Activated CD8-positive, alpha-beta T cell treated with anti-CD3 and anti-CD28 coated beads for 36 hours (primary cell): ENCODE measurements around the gene ATP6V0D1. TPM values are rescaled to one million over a fixed set of nuclear protein-coding genes. Genes with fewer than 3 reads are reported as not detected.

Source experiments
- ATAC-seq: fragments of 200-7000 bp; cut with Tn5 transposase; one replicate; pipeline ENCODE4 v1.10.0; 2021; ENCODE audit warnings: mild to moderate bottlenecking, moderate library complexity
- CTCF ChIA-PET: fragments of 350-600 bp; sonication (Branson Sonifier 250); formaldehyde crosslinking; loops from one replicate; lab custom pipeline; 2021; ENCODE audit warnings: antibody characterized with exemption; lab: Charles Lee
- POLR2A ChIA-PET: fragments of 350-600 bp; sonication (Branson Sonifier 250); formaldehyde crosslinking; loops from one replicate; lab custom pipeline; 2021; ENCODE audit warnings: antibody characterized with exemption; lab: Charles Lee
- DNase-seq: peaks from one replicate; pipeline ENCODE4 v3.0.0-alpha.2; 2020
- H3K27ac Mint-ChIP-seq: one replicate; pipeline ENCODE4 v1.8.0; 2021; ENCODE audit warnings: mild to moderate bottlenecking, mixed read lengths
- H3K27me3 Mint-ChIP-seq: one replicate; pipeline ENCODE4 v1.8.0; 2021; ENCODE audit warnings: mixed read lengths
- H3K36me3 Mint-ChIP-seq: one replicate; pipeline ENCODE4 v1.8.0; 2021; ENCODE audit warnings: low read depth, mixed read lengths
- H3K4me1 Mint-ChIP-seq: one replicate; pipeline ENCODE4 v1.8.0; 2021; ENCODE audit warnings: low read depth, mixed read lengths
- H3K4me3 Mint-ChIP-seq: one replicate; pipeline ENCODE4 v1.8.0; 2021; ENCODE audit warnings: mild to moderate bottlenecking, moderate library complexity, mixed read lengths
- H3K9me3 Mint-ChIP-seq: one replicate; pipeline ENCODE4 v1.8.0; 2021; ENCODE audit warnings: mixed read lengths
- intact Hi-C: fragments of 100-400 bp; cut with micrococcal nuclease; formaldehyde crosslinking; loops from one replicate; pipeline ENCODE4 v1.10.0; 2022
- total RNA-seq, 2 experiments: library from RNA; stranded (reverse); gene quantifications; one replicate each; pipeline ENCODE4 v1.2.3, GENCODE V29; 2021
- TF ChIP-seq, protein P1 (sequence below): fragments of 200-600 bp; IDR thresholded peaks from one replicate; pipeline ENCODE4 v1.8.0; 2022; ENCODE audit warnings: antibody characterized with exemption, mild to moderate bottlenecking

ATP6V0D1 gene
- total RNA-seq, 2 experiments from 2014 or later, result 17.5 to 18.2 TPM

DNA sequence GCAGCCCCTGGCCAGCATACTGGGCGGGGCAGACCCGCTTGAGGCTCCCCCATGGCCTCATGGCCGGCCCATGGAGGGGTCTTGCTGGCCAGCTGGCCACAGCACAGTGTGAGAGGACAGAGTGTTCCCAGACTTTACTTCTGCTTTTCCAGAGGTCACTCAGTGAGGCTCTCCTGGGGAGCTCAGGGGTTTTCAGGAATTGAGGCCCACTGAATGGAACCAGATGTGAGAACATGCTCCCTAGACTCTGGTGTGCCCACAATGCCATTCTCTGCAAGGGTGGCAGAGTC, 21.2 kb downstream of the ATP6V0D1 start:
- ChIA-PET CTCF (interaction anchor here (1.1 to 1.4 kb wide), 2 partner anchors 9 to 32 kb away, joined by 3 read pairs; no protein-coding TSS in a partner anchor), POLR2A (no interaction called here)
- H3K36me3 Mint-ChIP-seq, result no peaks in the 10 kb centered on the region
- intact Hi-C loops, result no loop called here
- ATAC-seq (no peak), DNase-seq (no peak)
- H3K9me3 Mint-ChIP-seq, result no peaks in the 10 kb centered on the region
- no peaks in the 10 kb centered on the region for H3K27me3 Mint-ChIP-seq
- H3K27ac Mint-ChIP-seq, result no peak overlapping the region
- TF ChIP-seq, protein P1, sequence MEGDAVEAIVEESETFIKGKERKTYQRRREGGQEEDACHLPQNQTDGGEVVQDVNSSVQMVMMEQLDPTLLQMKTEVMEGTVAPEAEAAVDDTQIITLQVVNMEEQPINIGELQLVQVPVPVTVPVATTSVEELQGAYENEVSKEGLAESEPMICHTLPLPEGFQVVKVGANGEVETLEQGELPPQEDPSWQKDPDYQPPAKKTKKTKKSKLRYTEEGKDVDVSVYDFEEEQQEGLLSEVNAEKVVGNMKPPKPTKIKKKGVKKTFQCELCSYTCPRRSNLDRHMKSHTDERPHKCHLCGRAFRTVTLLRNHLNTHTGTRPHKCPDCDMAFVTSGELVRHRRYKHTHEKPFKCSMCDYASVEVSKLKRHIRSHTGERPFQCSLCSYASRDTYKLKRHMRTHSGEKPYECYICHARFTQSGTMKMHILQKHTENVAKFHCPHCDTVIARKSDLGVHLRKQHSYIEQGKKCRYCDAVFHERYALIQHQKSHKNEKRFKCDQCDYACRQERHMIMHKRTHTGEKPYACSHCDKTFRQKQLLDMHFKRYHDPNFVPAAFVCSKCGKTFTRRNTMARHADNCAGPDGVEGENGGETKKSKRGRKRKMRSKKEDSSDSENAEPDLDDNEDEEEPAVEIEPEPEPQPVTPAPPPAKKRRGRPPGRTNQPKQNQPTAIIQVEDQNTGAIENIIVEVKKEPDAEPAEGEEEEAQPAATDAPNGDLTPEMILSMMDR, result no peak
- no peak overlapping the region for H3K4me3 Mint-ChIP-seq
- H3K4me1 Mint-ChIP-seq, result peaks cover 10% of the 10 kb centered on the region

DNA sequence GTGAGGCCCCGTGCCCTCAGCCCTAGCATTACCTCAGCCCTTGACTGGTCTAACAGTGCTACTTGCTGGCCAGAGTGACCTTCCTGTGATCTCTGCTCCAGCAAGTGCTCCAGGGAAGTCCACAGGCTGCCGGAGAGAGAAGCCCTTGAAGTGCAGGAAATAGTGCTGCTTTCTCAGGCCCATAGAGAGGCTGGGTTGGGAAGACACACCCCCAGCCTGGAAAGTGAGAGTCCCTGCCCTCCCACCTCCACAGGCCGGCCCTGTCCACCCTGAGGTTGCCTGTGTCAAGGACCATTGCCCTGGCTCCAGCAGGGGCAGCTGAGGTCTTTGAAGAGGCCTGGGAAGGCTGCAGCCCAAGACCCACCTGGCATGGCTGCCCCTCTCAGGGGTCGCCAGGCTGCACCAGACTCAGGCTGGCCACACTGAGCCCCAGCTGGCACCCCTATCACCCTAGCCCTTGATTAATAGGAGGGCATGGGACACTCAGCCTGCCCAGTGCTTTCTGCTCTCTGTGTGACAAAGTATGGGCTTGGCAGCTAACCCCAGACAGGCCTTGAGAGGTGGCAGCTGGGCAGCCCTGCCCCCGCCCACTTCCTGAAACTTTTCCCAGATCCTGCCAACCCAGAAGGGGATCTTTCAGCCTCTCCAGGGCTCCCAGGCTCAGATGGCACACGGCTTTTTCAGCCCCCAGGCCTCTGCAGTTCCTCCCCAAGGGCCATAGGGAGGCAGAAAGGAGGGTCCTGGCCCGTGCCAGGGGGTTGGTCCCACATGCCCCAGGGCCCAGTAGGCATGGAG, 21.7 kb downstream of the ATP6V0D1 start:
- intact Hi-C loops, result no loop called here
- ChIA-PET POLR2A (no interaction called here), CTCF (interaction anchor here (1.1 to 1.4 kb wide), 3 partner anchors 9 to 31 kb away, joined by 3 read pairs; no protein-coding TSS in a partner anchor)
- DNase-seq (no peak), ATAC-seq (no peak)
- H3K36me3 Mint-ChIP-seq, result no peaks in the 10 kb centered on the region
- no peaks in the 10 kb centered on the region for H3K27me3 Mint-ChIP-seq
- H3K9me3 Mint-ChIP-seq, result no peaks in the 10 kb centered on the region
- no peak overlapping the region for H3K27ac Mint-ChIP-seq
- peaks cover 10% of the 10 kb centered on the region for H3K4me1 Mint-ChIP-seq
- H3K4me3 Mint-ChIP-seq, result no peak overlapping the region
- TF ChIP-seq, protein P1, result no peak

DNA sequence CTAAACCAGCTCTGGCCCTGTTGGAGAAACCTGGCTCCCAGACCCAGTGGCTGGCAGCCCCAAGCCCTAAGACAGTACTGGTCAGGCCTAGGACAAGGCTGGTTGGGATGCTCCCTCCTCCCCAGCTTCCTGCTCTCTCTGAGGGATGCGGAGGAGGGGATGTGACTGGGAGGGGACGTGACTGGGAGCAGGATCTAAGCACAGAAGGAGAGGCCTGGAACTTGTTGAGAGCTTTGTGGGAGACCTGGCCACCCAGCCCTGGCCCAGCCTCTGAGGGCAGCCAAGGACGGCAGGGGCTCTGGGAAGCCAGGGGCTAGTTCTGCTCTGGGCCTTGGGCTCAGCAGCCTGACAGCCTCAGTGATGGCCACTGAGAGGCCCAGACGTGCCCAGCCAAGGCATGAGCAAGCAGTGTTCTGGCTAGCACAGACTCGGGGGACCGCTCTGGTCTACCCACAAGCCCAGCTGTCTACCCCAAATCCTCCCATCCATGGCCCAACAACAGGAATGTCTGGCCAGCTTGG, 22.8 kb downstream of the ATP6V0D1 start:
- CTCF ChIA-PET, result interaction anchor here (0.9 to 2.8 kb wide), 4 partner anchors 11 to 63 kb away, joined by 3 to 21 read pairs (median 4); no protein-coding TSS in a partner anchor
- POLR2A ChIA-PET, result interaction anchor here (1.2 kb wide), 1 partner anchor 56 kb away, joined by 3 read pairs; no protein-coding TSS in a partner anchor
- intact Hi-C loops, result no loop called here
- Mint-ChIP-seq H3K9me3 (no peaks in the 10 kb centered on the region), H3K27me3 (no peaks in the 10 kb centered on the region), H3K36me3 (no peaks in the 10 kb centered on the region), H3K27ac (no peak overlapping the region), H3K4me1 (peaks cover 8% of the 10 kb centered on the region), H3K4me3 (no peak overlapping the region)
- DNase-seq, result no peak
- ATAC-seq, result no peak
- TF ChIP-seq, protein P1, result no peak

DNA sequence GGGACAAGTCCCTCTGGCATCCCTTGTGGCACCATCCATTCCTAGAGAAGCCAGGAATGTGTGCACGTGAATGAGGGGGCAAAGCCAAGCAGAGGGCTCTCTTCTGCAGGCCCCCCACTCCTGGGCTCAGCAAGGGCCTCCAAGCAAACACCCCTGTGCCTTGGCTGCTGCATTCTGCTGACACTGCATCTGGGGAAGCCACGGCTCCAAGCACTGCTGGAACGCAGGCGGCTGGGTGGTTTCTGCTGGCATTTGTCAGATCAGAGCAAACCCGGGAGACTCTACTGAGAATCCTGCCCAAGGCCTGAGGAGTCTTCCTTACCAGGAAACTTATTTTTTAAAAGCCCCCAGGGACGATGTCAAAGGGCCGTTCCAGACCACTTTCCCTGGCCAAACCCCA, 23.3 kb downstream of the ATP6V0D1 start:
- Mint-ChIP-seq H3K27ac (no peak overlapping the region), H3K36me3 (no peaks in the 10 kb centered on the region), H3K27me3 (no peaks in the 10 kb centered on the region), H3K4me1 (peaks cover 8% of the 10 kb centered on the region), H3K4me3 (no peak overlapping the region), H3K9me3 (no peaks in the 10 kb centered on the region)
- ATAC-seq (no peak), DNase-seq (no peak)
- intact Hi-C loops, result no loop called here
- ChIA-PET POLR2A (interaction anchor here (1.2 kb wide), 1 partner anchor 55 kb away, joined by 3 read pairs; no protein-coding TSS in a partner anchor), CTCF (interaction anchor here (0.9 to 2.8 kb wide), 3 partner anchors 10 to 63 kb away, joined by 3 to 21 read pairs (median 5); no protein-coding TSS in a partner anchor)
- TF ChIP-seq, protein P1, result no peak
